Muscle layer of colon (tissue), 2 donors: Measurements from ENCODE around the gene MYO10.
"Not testable (repeated sequence)": the region's sequence is repeated elsewhere in the genome, so short reads cannot be mapped to it uniquely, and the experiment has no call there.

Experiments used
- H3K27ac ChIP-seq: one replicate; pipeline ENCODE4 v1.7.0; 2013; ENCODE audit warnings: low read depth, mild to moderate bottlenecking, low read length, moderate library complexity
- H3K27me3 ChIP-seq, 2 donors: one replicate each; pipeline ENCODE4 v1.7.0; 2013; ENCODE audit warnings: low read length in 2 of 2, mild to moderate bottlenecking in 2 of 2; ENCODE audit not compliant: insufficient read depth in 2 of 2, control insufficient read depth in 1 of 2
- H3K36me3 ChIP-seq: one replicate; pipeline ENCODE4 v1.7.0; 2013; ENCODE audit warnings: mild to moderate bottlenecking, low read length; ENCODE audit not compliant: insufficient read depth
- H3K4me1 ChIP-seq: one replicate; pipeline ENCODE4 v1.7.0; 2013; ENCODE audit warnings: mild to moderate bottlenecking, low read length; ENCODE audit not compliant: insufficient read depth
- H3K4me3 ChIP-seq, 2 donors: one replicate each; pipeline ENCODE4 v1.7.0; 2013; ENCODE audit warnings: low read length in 2 of 2, low read depth in 1 of 2, mild to moderate bottlenecking in 1 of 2, moderate library complexity in 1 of 2
- H3K9ac ChIP-seq: one replicate; pipeline ENCODE4 v1.7.0; 2013; ENCODE audit warnings: low read length
- H3K9me3 ChIP-seq: one replicate; pipeline ENCODE4 v1.7.0; 2013; ENCODE audit warnings: mild to moderate bottlenecking, low read length
- donor health status: abdominal sarcoma.
- donor health status: Adenocarcinoma of cecum.

Gene MYO10

GRCh38 chr5:16763211-16763610 is 172.9 kb downstream of the MYO10 start:
- Histone ChIP-seq H3K4me3 (no peak overlapping the region), H3K27me3 (no peaks in the 10 kb centered on the region), H3K27ac (no peak overlapping the region), H3K9me3 (no peaks in the 10 kb centered on the region), H3K36me3 (no peaks in the 10 kb centered on the region), H3K4me1 (peaks cover 4% of the 10 kb centered on the region), H3K9ac (no peak overlapping the region)

GRCh38 chr5:16759147-16759773 is 176.8 kb downstream of the MYO10 start:
- Histone ChIP-seq H3K4me3 (no peak overlapping the region), H3K9ac (no peak overlapping the region), H3K4me1 (peaks cover 4% of the 10 kb centered on the region), H3K27ac (no peak overlapping the region), H3K9me3 (no peaks in the 10 kb centered on the region), H3K36me3 (no peaks in the 10 kb centered on the region), H3K27me3 (no peaks in the 10 kb centered on the region)

- Histone ChIP-seq H3K9ac (no peak overlapping the region), H3K36me3 (no peaks in the 10 kb centered on the region), H3K27ac (no peak overlapping the region), H3K4me3 (no peak overlapping the region), H3K4me1 (peaks cover 4% of the 10 kb centered on the region), H3K27me3 (no peaks in the 10 kb centered on the region), H3K9me3 (no peaks in the 10 kb centered on the region)
These were observed 178.0 kb downstream of the MYO10 start for GRCh38 chr5:16757989-16758501.

- not testable (repeated sequence) for H3K4me3 ChIP-seq, H3K36me3 ChIP-seq, H3K27ac ChIP-seq, H3K27me3 ChIP-seq, H3K9ac ChIP-seq, H3K9me3 ChIP-seq, H3K4me1 ChIP-seq
These were observed 178.5 kb downstream of the MYO10 start for GRCh38 chr5:16757577-16757976.

- peaks cover 6% of the 10 kb centered on the region for H3K4me1 ChIP-seq
- H3K27me3 ChIP-seq, result no peaks in the 10 kb centered on the region
- H3K27ac ChIP-seq, result no peak overlapping the region
- H3K4me3 ChIP-seq, result no peak overlapping the region
- H3K9ac ChIP-seq, result no peak overlapping the region
- no peaks in the 10 kb centered on the region for H3K36me3 ChIP-seq
- H3K9me3 ChIP-seq, result no peaks in the 10 kb centered on the region
These were observed 178.9 kb downstream of the MYO10 start for GRCh38 chr5:16757146-16757545.

- Histone ChIP-seq H3K4me1 (peaks cover 11% of the 10 kb centered on the region), H3K4me3 (no peak overlapping the region), H3K27ac (no peak overlapping the region), H3K9ac (no peak overlapping the region), H3K9me3 (no peaks in the 10 kb centered on the region), H3K36me3 (no peaks in the 10 kb centered on the region), H3K27me3 (no peaks in the 10 kb centered on the region)
These were observed 179.4 kb downstream of the MYO10 start for GRCh38 chr5:16756692-16757091.

- no peaks in the 10 kb centered on the region for H3K27me3 ChIP-seq
- H3K27ac ChIP-seq, result no peak overlapping the region
- H3K9ac ChIP-seq, result no peak overlapping the region
- no peaks in the 10 kb centered on the region for H3K36me3 ChIP-seq
- peaks cover 12% of the 10 kb centered on the region for H3K4me1 ChIP-seq
- H3K9me3 ChIP-seq, result no peaks in the 10 kb centered on the region
- H3K4me3 ChIP-seq, result no peak overlapping the region
These were observed 180.4 kb downstream of the MYO10 start for GRCh38 chr5:16755641-16756040.

- no peak overlapping the region for H3K9ac ChIP-seq
- H3K36me3 ChIP-seq, result no peaks in the 10 kb centered on the region
- H3K4me1 ChIP-seq, result peaks cover 10% of the 10 kb centered on the region
- H3K27me3 ChIP-seq, result no peaks in the 10 kb centered on the region
- no peaks in the 10 kb centered on the region for H3K9me3 ChIP-seq
- H3K4me3 ChIP-seq, result no peak overlapping the region
- H3K27ac ChIP-seq, result no peak overlapping the region
These were observed 181.5 kb downstream of the MYO10 start for GRCh38 chr5:16754601-16755000.

- H3K27me3 ChIP-seq, result no peaks in the 10 kb centered on the region
- no peaks in the 10 kb centered on the region for H3K36me3 ChIP-seq
- H3K4me3 ChIP-seq, result no peak overlapping the region
- peaks cover 9% of the 10 kb centered on the region for H3K4me1 ChIP-seq
- no peak overlapping the region for H3K27ac ChIP-seq
- no peaks in the 10 kb centered on the region for H3K9me3 ChIP-seq
- no peak overlapping the region for H3K9ac ChIP-seq
These were observed 182.0 kb downstream of the MYO10 start for GRCh38 chr5:16754086-16754485.

- Histone ChIP-seq H3K27ac (no peak overlapping the region), H3K9me3 (no peaks in the 10 kb centered on the region), H3K9ac (no peak overlapping the region), H3K4me1 (peaks cover 9% of the 10 kb centered on the region), H3K27me3 (no peaks in the 10 kb centered on the region), H3K36me3 (no peaks in the 10 kb centered on the region), H3K4me3 (no peak overlapping the region)
These were observed 185.6 kb downstream of the MYO10 start for GRCh38 chr5:16750445-16750844.

- H3K27ac ChIP-seq, result no peak overlapping the region
- no peak overlapping the region for H3K9ac ChIP-seq
- H3K4me1 ChIP-seq, result peaks cover 9% of the 10 kb centered on the region
- no peaks in the 10 kb centered on the region for H3K36me3 ChIP-seq
- no peak overlapping the region for H3K4me3 ChIP-seq
- H3K9me3 ChIP-seq, result no peaks in the 10 kb centered on the region
- H3K27me3 ChIP-seq, result no peaks in the 10 kb centered on the region
These were observed 186.5 kb downstream of the MYO10 start for GRCh38 chr5:16749626-16750025.

GRCh38 chr5:16744164-16744880 is 191.8 kb downstream of the MYO10 start:
- no peak overlapping the region for H3K27ac ChIP-seq
- H3K9me3 ChIP-seq, result no peaks in the 10 kb centered on the region
- H3K4me1 ChIP-seq, result peaks cover 3% of the 10 kb centered on the region
- H3K4me3 ChIP-seq, result no peak overlapping the region
- no peaks in the 10 kb centered on the region for H3K27me3 ChIP-seq
- no peaks in the 10 kb centered on the region for H3K36me3 ChIP-seq
- no peak overlapping the region for H3K9ac ChIP-seq
